ENCODE measurements around the gene ZNF619. TPM values are rescaled to one million over a fixed set of nuclear protein-coding genes. Genes with fewer than 3 reads are reported as not detected.

Gene ZNF619
- total RNA-seq, 1 donor, result 5.4 TPM

Other genes starting within 250 kb of the ZNF619 start
- gene EIF1B, start 167.4 kb upstream of the ZNF619 start, total RNA-seq, result 60.4 TPM
- 0.10 TPM for gene ENTPD3, start 89.9 kb upstream of the ZNF619 start, total RNA-seq
- 542 TPM for gene RPL14, start 19.8 kb upstream of the ZNF619 start, total RNA-seq
- 0.63 TPM for gene ZNF620, start 28.9 kb downstream of the ZNF619 start, total RNA-seq
- gene ZNF621, start 47.8 kb downstream of the ZNF619 start, total RNA-seq, result 5.6 TPM